GM12891 (cell line): ENCODE results near the gene RAB15. TPM values are rescaled to one million over a fixed set of nuclear protein-coding genes. Genes with fewer than 3 reads are reported as not detected.
A peak's percentile ranks its signal among the peaks of the same experiment; 100 is the strongest.

Source experiments
- DNase-seq: peaks from one replicate; pipeline ENCODE4 v3.0.0; 2011; ENCODE audit warnings: low spot score; ENCODE audit not compliant: insufficient read length
- FAIRE-seq: peaks from 2 replicates; lab custom pipeline; 2011; peaks lifted over from hg19 to GRCh38; lab: Jason Lieb, UNC
- PAX5 ChIP-seq: IDR thresholded peaks from 2 replicates; pipeline ENCODE4 v1.6.1; 2011; ENCODE audit warnings: low read length, moderate library complexity, mild to moderate bottlenecking; ENCODE audit not compliant: insufficient read depth, severe bottlenecking
- POLR2A ChIP-seq: IDR thresholded peaks from 2 replicates; pipeline ENCODE4 v1.6.1; 2011; ENCODE audit warnings: low read depth, low read length, control low read depth
- POLR2AphosphoS5 ChIP-seq: IDR thresholded peaks from 2 replicates; pipeline ENCODE4 v1.6.1; 2011; ENCODE audit warnings: low read depth, low read length, control low read depth
- POU2F2 ChIP-seq: IDR thresholded peaks from 2 replicates; pipeline ENCODE4 v1.6.1; 2011; ENCODE audit warnings: low read depth, mild to moderate bottlenecking, control low read depth, low read length, moderate library complexity
- SPI1 ChIP-seq: IDR thresholded peaks from 2 replicates; pipeline ENCODE4 v1.6.1; 2011; ENCODE audit warnings: low read depth, low read length, control low read depth
- TAF1 ChIP-seq: IDR thresholded peaks from 2 replicates; pipeline ENCODE4 v1.6.1; 2011; ENCODE audit warnings: low read depth, low read length, control low read depth
- polyA plus RNA-seq: library from polyadenylated mRNA; unstranded; fragments of >200 nt; gene quantifications from one replicate; pipeline ENCODE4 v1.2.1, GENCODE V29; 2012; ENCODE audit warnings: low read depth, missing spikeins, inconsistent platforms; ENCODE audit not compliant: missing spikeins

RAB15 gene
- 6.7 TPM for polyA plus RNA-seq

- DNase-seq (peak; percentile 67), FAIRE-seq (peak; percentile 77)
Observed at GRCh38 chr14:64971943-64972791, at the start of gene RAB15. TSS of gene RAB15 (minus strand) at chr14:64972336. CDS start at chr14:64972076, 260 bp downstream.

GRCh38 chr14:65019944-65020566 lies 47.9 kb upstream of the RAB15 start:
- TF ChIP-seq PAX5 (no peak), POLR2A (no peak), SPI1 (no peak), TAF1 (no peak), POU2F2 (no peak), POLR2AphosphoS5 (no peak)
- FAIRE-seq (peak; percentile 73), DNase-seq (no peak)

More at GRCh38 chr14:64971943-64972791, at the start of gene RAB15:
- TF ChIP-seq POLR2AphosphoS5: no peak
- TF ChIP-seq POU2F2: no peak
- TF ChIP-seq POLR2A: no peak
- TF ChIP-seq SPI1: no peak
- no peak for TF ChIP-seq PAX5
- TF ChIP-seq TAF1: no peak

- no peak for FAIRE-seq
- TF ChIP-seq POU2F2 (no peak), SPI1 (no peak), POLR2A (no peak), TAF1 (no peak), PAX5 (no peak), POLR2AphosphoS5 (no peak)
- DNase-seq: no peak
Observed at GRCh38 chr14:65016471-65016870, 44.3 kb upstream of the RAB15 start.

- no peak for FAIRE-seq
- TF ChIP-seq POLR2A (no peak), SPI1 (no peak), TAF1 (no peak), POLR2AphosphoS5 (no peak), PAX5 (no peak), POU2F2 (no peak)
- no peak for DNase-seq
Observed at GRCh38 chr14:65015391-65015790, 43.3 kb upstream of the RAB15 start.

- FAIRE-seq: no peak
- TF ChIP-seq TAF1 (no peak), POU2F2 (no peak)
- no peak for DNase-seq
Observed at GRCh38 chr14:65012353-65012752, 40.2 kb upstream of the RAB15 start.

- DNase-seq (no peak), FAIRE-seq (no peak)
- TF ChIP-seq SPI1 (no peak), PAX5 (no peak), TAF1 (no peak), POLR2AphosphoS5 (no peak), POLR2A (no peak), POU2F2 (no peak)
Observed at GRCh38 chr14:65011538-65011937, 39.4 kb upstream of the RAB15 start.

- FAIRE-seq (no peak), DNase-seq (no peak)
- TF ChIP-seq POLR2A (no peak), SPI1 (no peak), POU2F2 (no peak), PAX5 (no peak)
Observed at GRCh38 chr14:65010211-65010931, 38.2 kb upstream of the RAB15 start.

- DNase-seq (no peak), FAIRE-seq (no peak)
- TF ChIP-seq TAF1 (no peak), POU2F2 (no peak), PAX5 (no peak), SPI1 (no peak), POLR2AphosphoS5 (no peak), POLR2A (no peak)
Observed at GRCh38 chr14:65007202-65007601, 35.1 kb upstream of the RAB15 start.

- DNase-seq: no peak
- no peak for TF ChIP-seq TAF1
- TF ChIP-seq POLR2A: no peak
- no peak for TF ChIP-seq POU2F2
- no peak for TF ChIP-seq SPI1
- TF ChIP-seq POLR2AphosphoS5: no peak
- no peak for TF ChIP-seq PAX5
- no peak for FAIRE-seq
Observed at GRCh38 chr14:65006261-65006721, 34.2 kb upstream of the RAB15 start.

- FAIRE-seq (peak; percentile 40), DNase-seq (no peak)
Observed at GRCh38 chr14:65003394-65003793, 31.3 kb upstream of the RAB15 start.

More at GRCh38 chr14:65003394-65003793, 31.3 kb upstream of the RAB15 start:
- TF ChIP-seq POLR2A (no peak), TAF1 (no peak), PAX5 (no peak), SPI1 (no peak), POLR2AphosphoS5 (no peak), POU2F2 (no peak)
